Sigmoid colon (tissue), 4 donors: ENCODE results near the gene SLC39A6.

Experiments
- EP300 ChIP-seq, 4 donors: sonication (generic); formaldehyde crosslinking; IDR thresholded peaks; one replicate each; pipeline ENCODE4 v1.6.1; 2017; ENCODE audit warnings: antibody characterized with exemption in 4 of 4
- POLR2A ChIP-seq, 2 donors: fragments of 450-650 bp; IDR thresholded peaks; one replicate each; pipeline ENCODE4 v1.6.1; 2016; ENCODE audit warnings: antibody characterized with exemption in 2 of 2, mild to moderate bottlenecking in 2 of 2, moderate library complexity in 2 of 2
- POLR2AphosphoS5 ChIP-seq, 4 donors: sonication (generic); formaldehyde crosslinking; IDR thresholded peaks; one replicate each; pipeline ENCODE4 v1.6.1; 2017; ENCODE audit warnings: antibody characterized with exemption in 4 of 4
- TF ChIP-seq, protein P1 (sequence below), 4 experiments: fragments of 450-650 bp in 3 of 4; fragments of 200-600 bp in 1 of 4; IDR thresholded peaks; one replicate each; pipeline ENCODE4 v1.5.1; 2016 to 2019; ENCODE audit warnings: antibody characterized with exemption in 4 of 4, mild to moderate bottlenecking in 3 of 4, moderate library complexity in 2 of 4

DNA sequence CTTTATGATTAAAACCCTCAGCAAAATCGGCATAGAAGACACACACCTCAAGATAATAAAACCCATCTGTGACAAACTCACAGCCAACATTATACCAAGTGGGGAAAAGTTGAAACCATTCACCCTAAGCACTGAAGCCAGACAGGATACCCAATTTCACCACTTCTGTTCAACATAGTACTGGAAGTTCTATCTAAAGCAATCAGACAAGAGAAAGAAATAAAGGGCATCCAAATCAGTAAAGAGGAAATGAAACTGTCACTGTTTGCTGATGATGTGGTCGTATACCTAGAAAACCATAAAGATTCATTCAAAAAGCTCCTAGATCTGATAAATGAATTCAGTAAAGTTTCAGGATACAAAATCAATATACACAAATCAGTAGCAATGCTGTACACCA lies 45.4 kb downstream of the SLC39A6 start:
- TF ChIP-seq, protein P1, sequence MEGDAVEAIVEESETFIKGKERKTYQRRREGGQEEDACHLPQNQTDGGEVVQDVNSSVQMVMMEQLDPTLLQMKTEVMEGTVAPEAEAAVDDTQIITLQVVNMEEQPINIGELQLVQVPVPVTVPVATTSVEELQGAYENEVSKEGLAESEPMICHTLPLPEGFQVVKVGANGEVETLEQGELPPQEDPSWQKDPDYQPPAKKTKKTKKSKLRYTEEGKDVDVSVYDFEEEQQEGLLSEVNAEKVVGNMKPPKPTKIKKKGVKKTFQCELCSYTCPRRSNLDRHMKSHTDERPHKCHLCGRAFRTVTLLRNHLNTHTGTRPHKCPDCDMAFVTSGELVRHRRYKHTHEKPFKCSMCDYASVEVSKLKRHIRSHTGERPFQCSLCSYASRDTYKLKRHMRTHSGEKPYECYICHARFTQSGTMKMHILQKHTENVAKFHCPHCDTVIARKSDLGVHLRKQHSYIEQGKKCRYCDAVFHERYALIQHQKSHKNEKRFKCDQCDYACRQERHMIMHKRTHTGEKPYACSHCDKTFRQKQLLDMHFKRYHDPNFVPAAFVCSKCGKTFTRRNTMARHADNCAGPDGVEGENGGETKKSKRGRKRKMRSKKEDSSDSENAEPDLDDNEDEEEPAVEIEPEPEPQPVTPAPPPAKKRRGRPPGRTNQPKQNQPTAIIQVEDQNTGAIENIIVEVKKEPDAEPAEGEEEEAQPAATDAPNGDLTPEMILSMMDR (IDR thresholded peaks at IDR 0.05), result no peak
- TF ChIP-seq EP300 (IDR thresholded peaks at IDR 0.05) (no peak), POLR2A (IDR thresholded peaks at IDR 0.05) (no peak), POLR2AphosphoS5 (IDR thresholded peaks at IDR 0.05) (no peak)
